A549 (cell line): ENCODE results near the gene PRPS2. TPM values are rescaled to one million over a fixed set of nuclear protein-coding genes. Genes with fewer than 3 reads are reported as not detected.

Experiments used
- ATAC-seq, 2 experiments: fragments of 200-7000 bp in 1 of 2; fragments of >200 bp in 1 of 2; cut with Nextera tagmentation in 1 of 2; cut with Tn5 transposase in 1 of 2; 3 replicates each; pipeline versions ENCODE4 v1.8.0 to v1.9.1; 2018 to 2020; ENCODE audit warnings: mild to moderate bottlenecking in 1 of 2, moderate library complexity in 1 of 2
- CTCF ChIA-PET: fragments of 300-600 bp; sonication (Branson Sonifier 250); formaldehyde crosslinking; extraction: SDS; loops from one replicate; lab custom pipeline; 2021; ENCODE audit warnings: antibody characterized with exemption, inconsistent platforms; lab: Yijun Ruan, JAX
- POLR2A ChIA-PET: fragments of 350-600 bp; formaldehyde crosslinking; extraction: SDS; loops from one replicate; lab custom pipeline; 2021; ENCODE audit warnings: antibody characterized with exemption, inconsistent platforms; lab: Yijun Ruan, JAX
- DNase-seq, 2 experiments: peaks; one replicate each; pipeline versions ENCODE4 v3.0.0 to v3.0.0-alpha.2; 2011 to 2016; ENCODE audit warnings: low read depth in 1 of 2, low spot score in 1 of 2
- FAIRE-seq: peaks from 2 replicates; lab custom pipeline; 2011; peaks lifted over from hg19 to GRCh38; lab: Jason Lieb, UNC
- H3K27ac ChIP-seq, 2 experiments: fragments of >200 bp; sonication (Bioruptor Twin); formaldehyde crosslinking; 3 replicates each; pipeline ENCODE4 v1.5.1; 2016 to 2017
- H3K4me1 ChIP-seq: fragments of >200 bp; sonication (Bioruptor Twin); formaldehyde crosslinking; 3 replicates; pipeline ENCODE4 v1.6.1; 2016
- H3K4me2 ChIP-seq: fragments of >200 bp; sonication (Bioruptor Twin); formaldehyde crosslinking; 3 replicates; pipeline ENCODE4 v1.6.1; 2016
- H3K4me3 ChIP-seq: fragments of >200 bp; sonication (Bioruptor Twin); formaldehyde crosslinking; 3 replicates; pipeline ENCODE4 v1.5.1; 2016
- H3K9me3 ChIP-seq: fragments of >200 bp; sonication (Bioruptor Twin); formaldehyde crosslinking; 3 replicates; pipeline ENCODE4 v1.6.1; 2016
- BHLHE40 ChIP-seq: IDR thresholded peaks from 2 replicates; pipeline ENCODE4 v1.6.1; 2012; ENCODE audit warnings: low read depth, low read length, inconsistent platforms
- CBX2 ChIP-seq: fragments of 200-600 bp; sonication (generic); IDR thresholded peaks from 2 replicates; pipeline ENCODE4 v1.6.1; 2016; ENCODE audit warnings: low read depth, mild to moderate bottlenecking, borderline replicate concordance
- CBX8 ChIP-seq: fragments of 200-600 bp; sonication (generic); IDR thresholded peaks from 2 replicates; pipeline ENCODE4 v1.6.1; 2016
- CEBPB ChIP-seq, 2 experiments: fragments of >200 bp in 1 of 2; sonication (Bioruptor Twin) in 1 of 2; formaldehyde crosslinking in 1 of 2; IDR thresholded peaks; 2 replicates each; pipeline ENCODE4 v1.6.1; 2012 to 2016
- CHD2 ChIP-seq: fragments of 150-350 bp; IDR thresholded peaks from 2 replicates; pipeline ENCODE4 v1.6.1; 2014; ENCODE audit warnings: low read length; ENCODE audit not compliant: partially characterized antibody
- FOSL2 ChIP-seq, 2 experiments: fragments of 450-650 bp in 1 of 2; fragments of >200 bp in 1 of 2; sonication (Bioruptor Twin) in 1 of 2; formaldehyde crosslinking; IDR thresholded peaks; 2 replicates each; pipeline versions ENCODE4 v1.5.0 to v1.6.1; 2016 to 2020; ENCODE audit warnings: mild to moderate bottlenecking in 1 of 2, moderate library complexity in 1 of 2
- HDAC2 ChIP-seq: fragments of 200-600 bp; sonication (generic); IDR thresholded peaks from 2 replicates; pipeline ENCODE4 v1.6.1; 2016
- HEYL ChIP-seq: fragments of 250-450 bp; sonication (Bioruptor Pico); IDR thresholded peaks from 2 replicates; pipeline ENCODE4 v1.8.0; 2021; ENCODE audit warnings: mild to moderate bottlenecking, moderate library complexity
- HOXA7 ChIP-seq: fragments of 250-450 bp; sonication (Bioruptor Pico); IDR thresholded peaks from 2 replicates; pipeline ENCODE4 v1.5.0; 2020; ENCODE audit warnings: mild to moderate bottlenecking, moderate library complexity
- HOXB5 ChIP-seq: fragments of 250-450 bp; sonication (Bioruptor Pico); IDR thresholded peaks from 2 replicates; pipeline ENCODE4 v1.5.0; 2020; ENCODE audit warnings: mild to moderate bottlenecking, moderate library complexity
- JUN ChIP-seq, 2 experiments: fragments of >200 bp; sonication (Bioruptor Twin); formaldehyde crosslinking; IDR thresholded peaks; 2 replicates in 1 of 2; 3 replicates in 1 of 2; pipeline ENCODE4 v1.6.1; 2016 to 2017
- KDM1A ChIP-seq: fragments of 200-600 bp; sonication (generic); IDR thresholded peaks from 2 replicates; pipeline ENCODE4 v1.6.1; 2016; ENCODE audit warnings: low read depth, mild to moderate bottlenecking
- KDM5A ChIP-seq: fragments of 200-600 bp; sonication (generic); IDR thresholded peaks from 2 replicates; pipeline ENCODE4 v1.6.1; 2016; ENCODE audit warnings: antibody characterized with exemption, mild to moderate bottlenecking
- MAFK ChIP-seq: fragments of 450-650 bp; IDR thresholded peaks from 2 replicates; pipeline ENCODE4 v1.6.1; 2014; ENCODE audit not compliant: partially characterized antibody
- MAZ ChIP-seq: fragments of 150-350 bp; IDR thresholded peaks from 2 replicates; pipeline ENCODE4 v1.6.1; 2014; ENCODE audit warnings: antibody characterized with exemption, low read depth, low read length, borderline replicate concordance
- MYC ChIP-seq: IDR thresholded peaks from 2 replicates; pipeline ENCODE4 v1.6.1; 2012; ENCODE audit warnings: mild to moderate bottlenecking, inconsistent platforms, low read length, improper control_type of control experiment, borderline replicate concordance
- NFE2L2 ChIP-seq: fragments of 150-350 bp; conservative IDR thresholded peaks from 2 replicates; pipeline ENCODE4 v1.6.1; 2014; ENCODE audit warnings: low read length
- NPAS2 ChIP-seq: fragments of 250-450 bp; sonication (Bioruptor Pico); IDR thresholded peaks from 2 replicates; pipeline ENCODE4 v1.8.0; 2022; ENCODE audit warnings: mild to moderate bottlenecking, moderate library complexity, borderline replicate concordance
- POLR2A ChIP-seq: IDR thresholded peaks from 2 replicates; pipeline ENCODE4 v1.6.1; 2012; ENCODE audit warnings: mild to moderate bottlenecking, low read length
- POLR2AphosphoS2 ChIP-seq: conservative IDR thresholded peaks from 2 replicates; pipeline ENCODE4 v1.6.1; 2012; ENCODE audit warnings: low read length, improper control_type of control experiment, inconsistent platforms
- RAD21 ChIP-seq, 2 experiments: fragments of >200 bp in 1 of 2; sonication (Bioruptor Twin) in 1 of 2; formaldehyde crosslinking in 1 of 2; IDR thresholded peaks in 1 of 2; conservative IDR thresholded peaks in 1 of 2; 2 replicates in 1 of 2; 3 replicates in 1 of 2; pipeline ENCODE4 v1.6.1; 2012 to 2018; ENCODE audit warnings: inconsistent platforms in 1 of 2
- RARB ChIP-seq: fragments of 250-450 bp; sonication (Bioruptor Pico); IDR thresholded peaks from 2 replicates; pipeline ENCODE4 v1.8.0; 2021; ENCODE audit warnings: mild to moderate bottlenecking, moderate library complexity
- SMC3 ChIP-seq: fragments of >200 bp; sonication (Bioruptor Twin); formaldehyde crosslinking; IDR thresholded peaks from 3 replicates; pipeline ENCODE4 v1.6.1; 2018; ENCODE audit warnings: inconsistent platforms
- SREBF2 ChIP-seq: fragments of 450-650 bp; IDR thresholded peaks from 2 replicates; pipeline ENCODE4 v1.6.1; 2014; ENCODE audit warnings: mild to moderate bottlenecking, moderate library complexity
- ZC3H11A ChIP-seq: fragments of 450-650 bp; IDR thresholded peaks from 2 replicates; pipeline ENCODE4 v1.6.1; 2014; ENCODE audit warnings: antibody characterized with exemption, mild to moderate bottlenecking
- WGBS: methylation state at CpG from one replicate; pipeline ENCODE4 v1.1.6; 2017; ENCODE audit errors: missing lambda C conversion rate; 5-methylcytosine and 5-hydroxymethylcytosine counted together
- polyA plus RNA-seq, 4 experiments: library from polyadenylated mRNA; depleted of rRNA in 3 of 4; stranded (reverse); fragments of >200 nt; fragmentation: RNase III in 1 of 4; extraction: RNeasy Plus Mini Kit Qiagen cat#74134 plus additional on column Dnase treatment in 1 of 4; gene quantifications; 2 replicates in 3 of 4; 3 replicates in 1 of 4; pipeline ENCODE4 v1.2.3, GENCODE V29; 2011 to 2017
- TF ChIP-seq, protein P1 (sequence below): fragments of >200 bp; sonication (Bioruptor Twin); formaldehyde crosslinking; IDR thresholded peaks from 3 replicates; pipeline ENCODE4 v1.5.1; 2016
- TF ChIP-seq, protein P2 (sequence below): fragments of 450-650 bp; IDR thresholded peaks from 2 replicates; pipeline ENCODE4 v1.6.1; 2014; ENCODE audit warnings: antibody characterized with exemption

The PRPS2 gene
- polyA plus RNA-seq, 2 of the 4 experiments (the other 2 are of a cell fraction): 40.3 to 51.8 TPM

DNA sequence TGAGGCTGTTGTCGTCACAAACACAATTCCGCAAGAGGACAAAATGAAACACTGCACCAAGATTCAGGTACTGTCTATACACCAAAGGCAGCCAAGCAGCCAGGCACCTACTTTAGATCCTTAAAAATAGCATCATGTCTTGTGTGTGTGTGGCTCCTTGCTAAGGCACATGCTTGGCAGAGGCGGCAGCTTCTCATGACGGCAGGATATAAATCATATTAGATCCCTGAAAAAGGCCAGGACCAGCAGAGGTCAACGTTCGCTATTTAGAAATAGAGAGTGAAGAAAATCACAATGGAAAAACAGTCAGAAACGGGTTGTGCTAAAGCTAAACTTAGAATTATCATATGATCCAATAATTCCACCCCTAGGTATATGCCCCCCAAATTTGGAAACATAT lies 29.5 kb downstream of the PRPS2 start:
- POLR2A ChIA-PET: no interaction called here

DNA sequence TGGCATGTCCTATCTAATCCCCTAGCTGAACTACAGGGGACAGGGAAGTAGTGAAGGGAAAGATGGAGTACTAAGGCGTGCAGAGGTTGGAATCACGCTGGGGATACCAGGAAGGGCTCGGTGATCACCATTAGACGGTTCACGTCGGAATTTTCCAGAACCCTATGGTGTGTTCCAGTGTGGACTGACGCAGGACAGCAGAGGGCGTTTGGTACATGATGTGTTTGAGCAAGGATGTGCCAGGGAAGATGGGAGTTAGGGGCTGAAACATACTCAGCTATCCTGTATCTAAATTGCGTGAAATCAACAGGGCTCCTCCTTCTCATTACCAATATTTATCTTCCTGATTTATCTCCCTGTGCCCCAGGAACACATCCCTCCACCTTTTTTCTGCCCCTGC lies 33.7 kb downstream of the PRPS2 start:
- Histone ChIP-seq H3K9me3 (no peaks in the 10 kb centered on the region), H3K4me1 (no peaks in the 10 kb centered on the region), H3K27ac (no peak overlapping the region), H3K4me2 (no peak overlapping the region), H3K4me3 (no peak overlapping the region)
- WGBS: 90% methylated on average over 9 of the region's 9 CpGs
- FAIRE-seq (no peak), ATAC-seq (peak in 1 of 2 experiments; percentile 57; a peak in 2 of 6 replicates), DNase-seq (peak in 1 of 2 experiments; percentile 14)
- ChIA-PET POLR2A (no interaction called here), CTCF (interaction anchor here (1.0 to 1.8 kb wide), 4 partner anchors 10 to 821 kb away, joined by 3 to 6 read pairs (median 3); no protein-coding TSS in a partner anchor)
- TF ChIP-seq NPAS2 (no peak), BHLHE40 (no peak), RAD21 (conservative IDR thresholded peaks at IDR 0.05 in 1 of 2, IDR thresholded peaks at IDR 0.05 in 1 of 2) (peak in 1 of 2 experiments; percentile 27; a peak in 2 of 5 replicates)

More for the DNA sequence above, 29.5 kb downstream of the PRPS2 start:
- no peak for TF ChIP-seq KDM5A
- TF ChIP-seq CHD2: no peak
- no peak for TF ChIP-seq CBX2
- TF ChIP-seq FOSL2 (IDR thresholded peaks at IDR 0.05): no peak
- TF ChIP-seq FOSL2 (CRISPR knock-in tag; IDR thresholded peaks at IDR 0.05): no peak
- no peak for TF ChIP-seq HEYL (CRISPR knock-in tag)
- TF ChIP-seq SMC3: no peak
- no peak for TF ChIP-seq CEBPB (IDR thresholded peaks at IDR 0.05)
- no peak for TF ChIP-seq JUN (IDR thresholded peaks at IDR 0.05)
- no peak for TF ChIP-seq MYC
- TF ChIP-seq HOXA7: no peak
- no peak for TF ChIP-seq BHLHE40
- TF ChIP-seq CBX8: no peak
- no peak for TF ChIP-seq SREBF2
- TF ChIP-seq KDM1A: no peak
- no peak for TF ChIP-seq MAZ
- no peak for TF ChIP-seq HOXB5 (CRISPR knock-in tag)
- no peak for TF ChIP-seq POLR2A
- TF ChIP-seq, protein P1, sequence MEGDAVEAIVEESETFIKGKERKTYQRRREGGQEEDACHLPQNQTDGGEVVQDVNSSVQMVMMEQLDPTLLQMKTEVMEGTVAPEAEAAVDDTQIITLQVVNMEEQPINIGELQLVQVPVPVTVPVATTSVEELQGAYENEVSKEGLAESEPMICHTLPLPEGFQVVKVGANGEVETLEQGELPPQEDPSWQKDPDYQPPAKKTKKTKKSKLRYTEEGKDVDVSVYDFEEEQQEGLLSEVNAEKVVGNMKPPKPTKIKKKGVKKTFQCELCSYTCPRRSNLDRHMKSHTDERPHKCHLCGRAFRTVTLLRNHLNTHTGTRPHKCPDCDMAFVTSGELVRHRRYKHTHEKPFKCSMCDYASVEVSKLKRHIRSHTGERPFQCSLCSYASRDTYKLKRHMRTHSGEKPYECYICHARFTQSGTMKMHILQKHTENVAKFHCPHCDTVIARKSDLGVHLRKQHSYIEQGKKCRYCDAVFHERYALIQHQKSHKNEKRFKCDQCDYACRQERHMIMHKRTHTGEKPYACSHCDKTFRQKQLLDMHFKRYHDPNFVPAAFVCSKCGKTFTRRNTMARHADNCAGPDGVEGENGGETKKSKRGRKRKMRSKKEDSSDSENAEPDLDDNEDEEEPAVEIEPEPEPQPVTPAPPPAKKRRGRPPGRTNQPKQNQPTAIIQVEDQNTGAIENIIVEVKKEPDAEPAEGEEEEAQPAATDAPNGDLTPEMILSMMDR: no peak
- TF ChIP-seq, protein P2, sequence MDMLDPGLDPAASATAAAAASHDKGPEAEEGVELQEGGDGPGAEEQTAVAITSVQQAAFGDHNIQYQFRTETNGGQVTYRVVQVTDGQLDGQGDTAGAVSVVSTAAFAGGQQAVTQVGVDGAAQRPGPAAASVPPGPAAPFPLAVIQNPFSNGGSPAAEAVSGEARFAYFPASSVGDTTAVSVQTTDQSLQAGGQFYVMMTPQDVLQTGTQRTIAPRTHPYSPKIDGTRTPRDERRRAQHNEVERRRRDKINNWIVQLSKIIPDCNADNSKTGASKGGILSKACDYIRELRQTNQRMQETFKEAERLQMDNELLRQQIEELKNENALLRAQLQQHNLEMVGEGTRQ: no peak
- no peak overlapping the region for H3K4me3 ChIP-seq
- no peak for ATAC-seq
- CTCF ChIA-PET: interaction anchor here (1.4 kb wide), 1 partner anchor 10 kb away, joined by 3 read pairs; no protein-coding TSS in a partner anchor
- FAIRE-seq: no peak
- H3K4me1 ChIP-seq: no peaks in the 10 kb centered on the region
- DNase-seq: no peak
- 96% methylated on average over 7 of the region's 7 CpGs for WGBS
- no peak overlapping the region for H3K4me2 ChIP-seq
- H3K9me3 ChIP-seq: no peaks in the 10 kb centered on the region
- H3K27ac ChIP-seq: no peak overlapping the region

DNA sequence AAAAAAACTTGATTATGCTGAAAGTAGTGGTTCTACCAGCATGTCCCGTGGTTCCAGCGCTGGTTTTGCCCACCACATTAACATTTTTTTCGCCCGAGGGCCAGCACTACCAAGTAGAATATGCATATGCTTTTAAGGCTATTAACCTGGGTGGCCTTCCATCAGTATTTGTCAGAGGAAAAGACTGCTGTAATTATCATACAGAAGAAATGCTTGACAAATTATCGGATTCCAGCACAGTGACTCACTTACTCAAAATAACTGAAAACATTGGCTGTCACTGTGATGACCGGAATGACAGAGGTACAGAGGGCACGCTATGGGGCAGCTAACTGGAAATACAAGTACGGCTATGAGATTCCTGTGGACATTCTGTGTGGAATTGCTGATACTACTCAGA lies 34.6 kb downstream of the PRPS2 start:
- H3K4me3 ChIP-seq: no peak overlapping the region
- 94% methylated on average over 8 of the region's 8 CpGs for whole genome bisulfite sequencing
- DNase-seq: no peak
- ATAC-seq: no peak
- POLR2A ChIA-PET: no interaction called here
- H3K27ac ChIP-seq: no peak overlapping the region
- TF ChIP-seq HDAC2 (no peak), JUN (IDR thresholded peaks at IDR 0.05) (no peak), RARB (CRISPR knock-in tag) (no peak), ZC3H11A (no peak), NFE2L2 (no peak), POLR2AphosphoS2 (no peak), MAFK (no peak), CBX8 (no peak)
- H3K4me2 ChIP-seq: no peak overlapping the region
- no peaks in the 10 kb centered on the region for H3K9me3 ChIP-seq
- CTCF ChIA-PET: interaction anchor here (1.8 kb wide), 1 partner anchor 663 kb away, joined by 6 read pairs; no protein-coding TSS in a partner anchor
- no peaks in the 10 kb centered on the region for H3K4me1 ChIP-seq
- no peak for FAIRE-seq
